HL-60 (cell line): ENCODE data around the gene KRTAP4-8.

ENCODE experiments used
- GABPA ChIP-seq: IDR thresholded peaks from 2 replicates; pipeline ENCODE4 v1.6.1; 2012; ENCODE audit warnings: low read depth
- SPI1 ChIP-seq: IDR thresholded peaks from 2 replicates; pipeline ENCODE4 v1.6.1; 2012; ENCODE audit warnings: low read depth, mild to moderate bottlenecking, borderline replicate concordance
- TF ChIP-seq, protein P1 (sequence below): IDR thresholded peaks from one replicate; pipeline ENCODE4 v1.5.1; 2011; ENCODE audit warnings: low read length, control low read depth, inconsistent platforms; ENCODE audit not compliant: insufficient read depth

DNA sequence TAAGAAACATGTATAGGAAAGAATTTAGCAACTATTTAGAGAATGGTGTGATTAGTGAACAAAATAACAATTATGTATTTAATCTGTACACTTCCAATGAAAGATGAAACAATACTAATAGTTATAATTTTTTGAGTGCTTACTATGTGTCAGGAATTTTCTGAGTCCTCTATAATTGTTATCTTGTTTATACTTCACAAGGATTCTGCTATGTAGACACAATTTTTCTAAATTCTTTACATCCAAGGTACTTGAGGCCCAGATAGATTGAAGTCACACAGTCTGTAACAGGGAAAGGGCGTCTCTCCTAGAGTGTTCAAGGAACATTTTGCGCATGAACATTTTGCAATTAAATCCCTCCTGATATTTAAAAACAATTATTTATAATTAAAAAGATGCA is 27.1 kb upstream of the KRTAP4-8 start:
- TF ChIP-seq, protein P1, sequence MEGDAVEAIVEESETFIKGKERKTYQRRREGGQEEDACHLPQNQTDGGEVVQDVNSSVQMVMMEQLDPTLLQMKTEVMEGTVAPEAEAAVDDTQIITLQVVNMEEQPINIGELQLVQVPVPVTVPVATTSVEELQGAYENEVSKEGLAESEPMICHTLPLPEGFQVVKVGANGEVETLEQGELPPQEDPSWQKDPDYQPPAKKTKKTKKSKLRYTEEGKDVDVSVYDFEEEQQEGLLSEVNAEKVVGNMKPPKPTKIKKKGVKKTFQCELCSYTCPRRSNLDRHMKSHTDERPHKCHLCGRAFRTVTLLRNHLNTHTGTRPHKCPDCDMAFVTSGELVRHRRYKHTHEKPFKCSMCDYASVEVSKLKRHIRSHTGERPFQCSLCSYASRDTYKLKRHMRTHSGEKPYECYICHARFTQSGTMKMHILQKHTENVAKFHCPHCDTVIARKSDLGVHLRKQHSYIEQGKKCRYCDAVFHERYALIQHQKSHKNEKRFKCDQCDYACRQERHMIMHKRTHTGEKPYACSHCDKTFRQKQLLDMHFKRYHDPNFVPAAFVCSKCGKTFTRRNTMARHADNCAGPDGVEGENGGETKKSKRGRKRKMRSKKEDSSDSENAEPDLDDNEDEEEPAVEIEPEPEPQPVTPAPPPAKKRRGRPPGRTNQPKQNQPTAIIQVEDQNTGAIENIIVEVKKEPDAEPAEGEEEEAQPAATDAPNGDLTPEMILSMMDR: no peak
- TF ChIP-seq GABPA (no peak), SPI1 (no peak)
